ENCODE data around the gene NUBPL.

The NUBPL gene

DNA sequence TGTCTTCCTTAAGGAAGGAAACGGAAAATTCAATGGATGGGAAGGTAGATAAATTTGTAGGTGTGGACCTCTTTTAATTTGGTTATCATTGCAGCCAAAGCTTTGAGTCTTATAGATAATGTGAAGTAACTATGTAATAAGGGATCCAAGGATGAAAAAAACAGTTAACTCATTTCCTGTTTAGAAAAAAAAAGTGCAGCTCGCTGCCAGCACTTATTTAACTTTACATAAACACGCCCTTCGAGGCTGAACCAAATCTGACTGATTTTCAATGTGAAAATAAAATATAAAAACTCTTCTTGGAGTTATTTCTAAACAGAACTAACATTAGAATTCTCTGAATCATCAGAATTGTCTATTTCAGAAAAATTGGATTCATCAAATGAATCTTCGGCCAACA is 7.0 kb downstream of the NUBPL start:
- Histone ChIP-seq H3K4me2 (peak overlapping the region in 4 of 11 experiments; percentile 12 to 47 (median 34); a peak in 6 of 22 replicates), H3K36me3 (peaks cover 0 to 30% (median 4%) of the 10 kb centered on the region in 11 experiments; a peak in 4 of 22 replicates), H3K4me1 (peaks cover 0 to 25% (median 9%) of the 10 kb centered on the region in 10 experiments; a peak in 13 of 20 replicates), H3K9me3 (replicated peaks in 1 of 11) (no peaks in the 10 kb centered on the region), H4K20me1 (no peaks in the 10 kb centered on the region), H3K9ac (no peak overlapping the region), H3K27me3 (no peaks in the 10 kb centered on the region), H3K4me3 (no peak overlapping the region), H3K27ac (no peak overlapping the region)
- no peak for TF ChIP-seq Cebpa-rat (IDR thresholded peaks at IDR 0.05)

DNA sequence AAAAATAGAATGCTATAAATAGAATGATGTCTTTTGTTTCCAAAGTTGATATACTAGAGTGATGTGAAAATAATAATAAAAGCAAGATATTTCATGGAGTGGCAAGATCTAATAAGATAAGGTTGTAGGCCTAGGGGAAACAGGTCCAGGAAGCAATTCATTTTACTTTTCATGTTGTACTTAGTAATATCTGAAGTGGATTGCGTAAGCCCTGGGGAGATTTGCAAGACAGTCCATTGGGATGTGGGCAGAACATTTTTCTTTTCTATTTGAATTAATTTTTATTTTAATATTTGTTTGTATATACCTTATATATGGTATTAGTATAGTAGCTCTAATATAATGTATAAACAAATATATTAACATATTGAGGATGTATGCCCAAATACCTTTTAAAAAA is 7.5 kb downstream of the NUBPL start:
- Histone ChIP-seq H4K20me1 (no peaks in the 10 kb centered on the region), H3K9ac (no peak overlapping the region), H3K4me2 (peak overlapping the region in 4 of 11 experiments; percentile 12 to 47 (median 41); a peak in 6 of 22 replicates), H3K9me3 (replicated peaks in 1 of 11) (no peaks in the 10 kb centered on the region), H3K4me3 (no peak overlapping the region), H3K36me3 (peaks cover 0 to 30% (median 4%) of the 10 kb centered on the region in 11 experiments; a peak in 4 of 22 replicates), H3K4me1 (peaks cover 0 to 20% (median 9%) of the 10 kb centered on the region in 10 experiments; a peak in 11 of 20 replicates), H3K27me3 (no peaks in the 10 kb centered on the region), H3K27ac (no peak overlapping the region)
- peak in 2 of 11 experiments; percentile 71 to 77; a peak in 5 of 22 replicates for TF ChIP-seq Cebpa-rat (IDR thresholded peaks at IDR 0.05)

GRCh38 chr14:31572955-31573354 is 11.8 kb downstream of the NUBPL start:
- H3K27me3 ChIP-seq, result no peaks in the 10 kb centered on the region

DNA sequence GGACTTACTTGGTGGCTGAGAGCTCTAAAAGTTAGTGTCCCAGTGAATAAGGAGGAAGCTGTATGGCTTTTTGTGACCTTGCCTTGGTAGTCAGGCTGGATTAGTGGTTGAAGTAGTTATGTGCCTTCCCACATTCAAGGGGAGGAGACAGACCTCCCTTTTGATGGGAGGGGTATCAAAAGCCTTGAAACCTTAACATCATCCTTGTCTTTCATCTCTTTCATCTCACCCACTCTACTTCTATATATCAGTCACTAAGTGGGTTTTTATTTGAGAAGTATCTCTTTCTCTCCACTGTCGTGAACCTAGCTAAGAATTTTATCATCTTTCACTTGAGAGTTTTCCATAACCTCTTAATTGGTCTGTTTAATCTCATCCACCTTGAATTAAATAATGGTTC is 15.7 kb downstream of the NUBPL start:
- H3K27me3 ChIP-seq, result no peaks in the 10 kb centered on the region
- H3K4me2 ChIP-seq, result no peak overlapping the region
- no peak overlapping the region for H3K4me3 ChIP-seq
- no peak for TF ChIP-seq Cebpa-rat (IDR thresholded peaks at IDR 0.05)
- no peak overlapping the region for H3K9ac ChIP-seq
- peaks cover 0 to 20% (median 10%) of the 10 kb centered on the region in 11 experiments; a peak in 5 of 22 replicates for H3K36me3 ChIP-seq
- H3K9me3 ChIP-seq (replicated peaks in 1 of 11), result no peaks in the 10 kb centered on the region
- H4K20me1 ChIP-seq, result no peaks in the 10 kb centered on the region
- no peaks in the 10 kb centered on the region for H3K4me1 ChIP-seq
- H3K27ac ChIP-seq, result no peak overlapping the region

More at GRCh38 chr14:31572955-31573354, 11.8 kb downstream of the NUBPL start:
- Histone ChIP-seq H3K4me3 (no peak overlapping the region), H3K27ac (no peak overlapping the region), H3K9ac (no peak overlapping the region), H3K9me3 (replicated peaks in 1 of 11) (no peaks in the 10 kb centered on the region), H3K36me3 (peaks cover 0 to 22% (median 10%) of the 10 kb centered on the region in 11 experiments; a peak in 7 of 22 replicates), H3K4me2 (no peak overlapping the region), H3K4me1 (peaks cover 0 to 13% (median 8%) of the 10 kb centered on the region in 10 experiments; a peak in 11 of 20 replicates), H4K20me1 (no peaks in the 10 kb centered on the region)
- TF ChIP-seq Cebpa-rat (IDR thresholded peaks at IDR 0.05), result no peak

DNA sequence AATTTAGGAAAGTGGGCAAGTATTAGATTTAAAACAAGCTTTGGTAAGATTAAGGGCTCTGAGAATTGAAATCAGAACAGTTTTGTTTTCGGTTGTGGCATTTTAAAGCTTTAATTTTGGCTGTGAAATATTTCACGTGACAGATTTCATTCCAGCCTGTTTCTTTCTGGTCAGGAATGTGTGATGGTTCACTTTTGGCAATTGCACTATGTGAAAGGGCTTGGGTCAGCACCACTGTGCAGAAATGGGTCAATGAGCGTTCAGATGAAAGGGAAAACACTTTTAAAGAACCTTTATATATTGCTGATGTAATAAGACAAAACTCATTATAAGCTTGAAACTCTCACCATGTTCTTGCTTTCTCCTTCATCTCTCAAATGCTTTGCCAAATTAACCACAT is 17.1 kb downstream of the NUBPL start:
- no peaks in the 10 kb centered on the region for H3K9me3 ChIP-seq (replicated peaks in 1 of 11)
- no peak overlapping the region for H3K27ac ChIP-seq
- no peaks in the 10 kb centered on the region for H3K27me3 ChIP-seq
- no peaks in the 10 kb centered on the region for H3K4me1 ChIP-seq
- no peak for TF ChIP-seq Cebpa-rat (IDR thresholded peaks at IDR 0.05)
- H3K4me3 ChIP-seq, result no peak overlapping the region
- H3K4me2 ChIP-seq, result no peak overlapping the region
- no peaks in the 10 kb centered on the region for H4K20me1 ChIP-seq
- peaks cover 0 to 11% (median 8%) of the 10 kb centered on the region in 11 experiments; a peak in 5 of 22 replicates for H3K36me3 ChIP-seq
- H3K9ac ChIP-seq, result no peak overlapping the region

- H3K27me3 ChIP-seq, result no peaks in the 10 kb centered on the region
- H4K20me1 ChIP-seq, result no peaks in the 10 kb centered on the region
- H3K36me3 ChIP-seq, result peaks cover 0 to 11% (median 8%) of the 10 kb centered on the region in 11 experiments; a peak in 6 of 22 replicates
- no peaks in the 10 kb centered on the region for H3K9me3 ChIP-seq (replicated peaks in 1 of 11)
- H3K4me2 ChIP-seq, result no peak overlapping the region
- H3K4me3 ChIP-seq, result no peak overlapping the region
- H3K27ac ChIP-seq, result no peak overlapping the region
- no peak for TF ChIP-seq Cebpa-rat (IDR thresholded peaks at IDR 0.05)
- H3K9ac ChIP-seq, result no peak overlapping the region
- H3K4me1 ChIP-seq, result no peaks in the 10 kb centered on the region
These were observed 17.7 kb downstream of the NUBPL start for GRCh38 chr14:31578792-31579501.

- no peak for TF ChIP-seq Cebpa-rat (IDR thresholded peaks at IDR 0.05)
- no peaks in the 10 kb centered on the region for H4K20me1 ChIP-seq
- H3K9me3 ChIP-seq (replicated peaks in 1 of 11), result 0 out of 22 replicates have a peak, but pooled peaks cover 0 to 7% (median 0%) of the 10 kb centered on the region in 11 experiments
- no peak overlapping the region for H3K9ac ChIP-seq
- no peaks in the 10 kb centered on the region for H3K4me1 ChIP-seq
- H3K36me3 ChIP-seq, result peaks cover 0 to 19% (median 8%) of the 10 kb centered on the region in 11 experiments; a peak in 7 of 22 replicates
- H3K27me3 ChIP-seq, result no peaks in the 10 kb centered on the region
- no peak overlapping the region for H3K27ac ChIP-seq
- H3K4me2 ChIP-seq, result no peak overlapping the region
- no peak overlapping the region for H3K4me3 ChIP-seq
These were observed 19.0 kb downstream of the NUBPL start for GRCh38 chr14:31580234-31580633.

GRCh38 chr14:31582286-31582691 is 21.1 kb downstream of the NUBPL start:
- H3K4me2 ChIP-seq, result no peak overlapping the region
- H3K9ac ChIP-seq, result no peak overlapping the region
- no peak overlapping the region for H3K27ac ChIP-seq
- 0 out of 22 replicates have a peak, but pooled peaks cover 0 to 7% (median 0%) of the 10 kb centered on the region in 11 experiments for H3K9me3 ChIP-seq (replicated peaks in 1 of 11)
- H4K20me1 ChIP-seq, result no peaks in the 10 kb centered on the region
- peaks cover 0 to 7% (median 0%) of the 10 kb centered on the region in 10 experiments; a peak in 1 of 20 replicates for H3K4me1 ChIP-seq
- no peak overlapping the region for H3K4me3 ChIP-seq
- TF ChIP-seq Cebpa-rat (IDR thresholded peaks at IDR 0.05), result no peak
- no peaks in the 10 kb centered on the region for H3K27me3 ChIP-seq
- H3K36me3 ChIP-seq, result peaks cover 0 to 15% (median 0%) of the 10 kb centered on the region in 11 experiments; a peak in 3 of 22 replicates

GRCh38 chr14:31582836-31583452 is 21.7 kb downstream of the NUBPL start:
- no peak overlapping the region for H3K4me2 ChIP-seq
- peaks cover 0 to 9% (median 0%) of the 10 kb centered on the region in 11 experiments; a peak in 3 of 22 replicates for H3K36me3 ChIP-seq
- H3K4me3 ChIP-seq, result no peak overlapping the region
- no peak overlapping the region for H3K27ac ChIP-seq
- H3K27me3 ChIP-seq, result no peaks in the 10 kb centered on the region
- TF ChIP-seq Cebpa-rat (IDR thresholded peaks at IDR 0.05), result no peak
- peaks cover 0 to 7% (median 0%) of the 10 kb centered on the region in 10 experiments; a peak in 1 of 20 replicates for H3K4me1 ChIP-seq
- H3K9ac ChIP-seq, result no peak overlapping the region
- H4K20me1 ChIP-seq, result no peaks in the 10 kb centered on the region
- H3K9me3 ChIP-seq (replicated peaks in 1 of 11), result 0 out of 22 replicates have a peak, but pooled peaks cover 0 to 7% (median 0%) of the 10 kb centered on the region in 11 experiments

Data from BLaER1 treated with 17β-estradiol and CSF1 and Interleukin-3, amounts not matched to agents 10 nM and 100 nM (cell line).